Omental fat pad (tissue), 4 donors: ENCODE results near the gene CD7. TPM values are rescaled to one million over a fixed set of nuclear protein-coding genes. Genes with fewer than 3 reads are reported as not detected.
A peak's percentile ranks its signal among the peaks of the same experiment; 100 is the strongest.

ENCODE experiments used
- ATAC-seq: fragments of 150-250 bp; one replicate; pipeline ENCODE4 v1.9.1; 2016; ENCODE audit warnings: mild to moderate bottlenecking, moderate library complexity; ENCODE audit not compliant: low FRiP score
- DNase-seq: peaks from one replicate; pipeline ENCODE4 v3.0.0-alpha.2; 2019; ENCODE audit warnings: low spot score
- CTCF ChIP-seq, 3 donors: fragments of 450-650 bp; IDR thresholded peaks; one replicate each; pipeline ENCODE4 v1.5.1; 2016 to 2017; ENCODE audit warnings: antibody characterized with exemption in 3 of 3, mild to moderate bottlenecking in 3 of 3, moderate library complexity in 2 of 3
- total RNA-seq, 4 donors: library from RNA; depleted of rRNA; stranded (reverse); fragments of >200 nt; gene quantifications; one replicate each; pipeline ENCODE4 v1.1.0, GENCODE V29; 2016

Gene CD7
- total RNA-seq, 4 donors from 2014 or later = 1.6 to 8.4 (median 4.2) TPM

GRCh38 chr17:82282239-82283207 lies 34.9 kb downstream of the CD7 start:
- DNase-seq = no peak
- no peak for TF ChIP-seq CTCF (IDR thresholded peaks at IDR 0.05)
- peak; percentile 8 for ATAC-seq

GRCh38 chr17:82281502-82282238 lies 35.7 kb downstream of the CD7 start:
- ATAC-seq = peak; percentile 65

DNA sequence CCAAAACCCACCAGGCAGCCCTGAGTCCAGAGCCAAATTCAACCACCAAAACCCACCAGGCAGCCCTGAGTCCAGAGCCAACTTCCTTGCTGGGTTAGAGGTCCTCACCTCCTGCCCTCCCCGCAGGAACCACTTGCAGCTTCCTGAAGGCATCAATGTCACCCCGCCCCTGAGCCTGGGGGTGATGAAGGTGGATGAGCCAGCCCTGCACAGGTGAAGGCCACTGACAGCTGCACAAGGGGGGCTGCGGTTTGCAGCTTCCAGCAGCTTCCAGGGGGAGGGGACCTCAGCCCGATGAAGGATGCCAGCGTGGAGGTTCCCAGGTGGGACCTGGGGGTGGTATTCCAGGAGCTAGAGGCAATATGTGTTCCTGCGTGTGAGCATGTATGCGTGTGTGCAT lies 36.3 kb downstream of the CD7 start:
- no peak for DNase-seq
- no peak for TF ChIP-seq CTCF (IDR thresholded peaks at IDR 0.05)
- ATAC-seq = no peak

More at GRCh38 chr17:82281502-82282238, 35.7 kb downstream of the CD7 start:
- DNase-seq = no peak
- no peak for TF ChIP-seq CTCF (IDR thresholded peaks at IDR 0.05)

DNA sequence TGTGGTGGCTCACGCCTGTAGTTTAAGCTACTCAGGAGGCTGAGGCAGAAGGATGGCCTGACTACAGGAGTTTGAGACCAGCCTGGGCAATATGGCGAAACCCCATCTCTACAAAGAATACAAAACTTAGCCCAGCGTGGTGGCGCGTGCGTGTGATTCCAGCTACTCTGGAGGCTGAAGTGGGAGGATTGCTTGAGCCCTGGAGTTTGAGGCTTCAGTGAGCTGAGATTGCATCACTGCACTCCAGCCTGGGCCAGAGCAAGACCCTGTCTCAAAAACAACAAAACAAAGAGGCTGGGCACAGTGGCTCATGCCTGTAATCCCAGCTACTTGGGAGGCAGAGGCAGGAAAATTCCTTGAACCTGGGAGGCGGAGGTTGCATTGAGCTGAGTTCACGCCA lies 36.9 kb downstream of the CD7 start:
- TF ChIP-seq CTCF (IDR thresholded peaks at IDR 0.05) = no peak
- DNase-seq (no peak), ATAC-seq (no peak)

DNA sequence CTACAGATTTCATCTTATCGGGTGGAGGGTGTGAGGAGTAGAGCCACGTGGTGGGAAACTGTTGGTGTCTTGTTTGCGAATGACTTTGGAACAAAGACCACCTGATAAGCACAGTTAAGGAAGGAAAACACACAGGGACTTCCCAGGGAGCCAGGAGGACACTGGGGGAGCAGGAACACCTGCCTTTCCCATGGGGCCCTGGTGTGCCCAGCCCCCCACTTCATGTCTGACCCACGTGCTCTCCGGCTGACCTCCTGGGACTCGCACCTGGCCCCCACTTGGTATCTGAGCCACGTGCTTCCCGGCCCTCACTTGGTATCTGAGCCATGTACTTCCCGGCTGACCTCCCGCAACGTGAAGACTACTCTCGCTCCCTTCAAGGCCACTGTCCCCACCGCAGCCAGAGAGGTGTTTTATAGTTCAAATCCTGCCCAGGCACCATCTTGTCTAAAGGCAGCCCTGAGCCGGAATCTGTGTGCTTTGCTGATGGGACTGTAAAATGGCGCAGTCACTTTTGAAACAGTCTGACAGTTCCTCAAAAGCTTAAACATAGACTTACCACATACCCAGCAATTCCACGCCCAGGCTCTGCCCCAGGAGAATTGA lies 38.5 kb downstream of the CD7 start:
- no peak for TF ChIP-seq CTCF (IDR thresholded peaks at IDR 0.05)
- ATAC-seq = no peak
- DNase-seq = no peak

GRCh38 chr17:82278308-82278707 lies 39.1 kb downstream of the CD7 start:
- ATAC-seq (no peak), DNase-seq (no peak)
- TF ChIP-seq CTCF (IDR thresholded peaks at IDR 0.05) = no peak
